Fibroblast of pulmonary artery (primary cell): ENCODE results near the gene SNRNP25.
A peak's percentile ranks its signal among the peaks of the same experiment; 100 is the strongest.

ENCODE experiments used
- DNase-seq: peaks from one replicate; pipeline ENCODE4 v3.0.0-alpha.2; 2010; ENCODE audit warnings: low read depth
- H3K4me3 ChIP-seq: replicated peaks from 2 replicates; pipeline ENCODE4 v1.5.1; 2011; ENCODE audit warnings: low read depth, mild to moderate bottlenecking, control low read depth, low read length, moderate library complexity
- CTCF ChIP-seq: IDR thresholded peaks from 2 replicates; pipeline ENCODE4 v1.5.1; 2011; ENCODE audit warnings: mild to moderate bottlenecking, control low read depth, low read length, inconsistent platforms; ENCODE audit errors: missing control alignments

Gene SNRNP25

DNA sequence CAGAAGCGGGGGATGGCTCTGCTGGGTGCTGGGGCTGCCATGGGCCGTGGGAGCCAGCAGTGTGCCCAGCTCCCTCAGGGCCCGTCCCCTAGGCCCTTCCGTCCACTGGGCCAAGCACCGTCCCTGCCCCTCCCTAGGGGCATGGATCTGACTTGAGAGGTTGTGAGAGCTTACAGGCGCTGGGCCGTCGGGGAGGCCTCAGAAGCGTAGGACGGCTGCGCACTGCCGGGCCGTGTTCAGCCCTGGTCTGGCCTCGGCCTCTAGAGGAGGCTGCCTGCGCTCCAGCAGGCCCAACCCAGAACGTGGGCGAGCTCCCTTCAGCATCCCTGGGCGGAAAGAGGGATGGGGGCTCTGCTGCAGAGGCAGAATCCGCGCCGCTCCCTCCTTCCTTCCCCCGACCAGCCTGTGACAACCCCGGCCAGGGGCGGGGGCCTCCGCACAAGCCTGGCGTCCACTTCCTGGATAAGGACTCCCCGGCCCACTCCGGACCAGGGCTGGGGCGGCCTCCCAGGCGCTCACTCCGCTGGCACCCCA lies 23.7 kb downstream of the SNRNP25 start:
- peak; percentile 81 for DNase-seq

DNA sequence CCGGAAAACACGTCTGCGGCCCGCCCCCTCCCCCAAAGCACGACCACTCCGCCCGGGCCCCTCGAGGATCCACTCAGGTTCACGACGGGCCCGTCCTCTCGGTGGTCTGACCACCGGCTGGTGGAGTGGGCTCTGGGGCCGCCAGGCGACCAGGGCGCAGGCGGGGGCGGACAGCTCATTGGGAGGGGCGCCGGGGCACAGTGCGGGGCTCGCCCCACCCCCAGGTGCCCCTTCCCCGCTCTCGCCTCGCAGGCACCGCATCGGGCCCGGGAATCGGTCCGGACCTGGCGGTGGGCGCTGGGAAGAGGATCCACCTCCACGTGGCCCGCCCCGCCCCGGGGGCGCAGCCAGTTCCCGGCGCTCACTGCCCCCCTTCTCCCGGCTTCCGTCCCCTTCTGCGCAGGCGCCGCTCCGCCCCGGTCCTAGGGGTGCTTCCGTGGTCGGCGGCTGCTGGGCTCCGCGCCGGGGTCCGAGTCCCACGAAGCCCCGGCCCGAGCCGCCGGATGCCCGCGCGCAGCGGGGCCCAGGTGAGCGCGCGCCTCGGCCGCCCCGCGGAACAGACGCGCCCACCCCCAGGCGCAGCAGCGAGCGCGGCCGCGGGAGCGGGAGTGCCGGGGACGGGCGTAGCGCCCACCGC lies 24.3 kb downstream of the SNRNP25 start, which contains the start of gene MPG:
Gene MPG (plus strand): TSS at position 419 of the 637 bp plus-strand sequence. CDS start 85 bp downstream, at position 504.
- H3K4me3 ChIP-seq = peak within 1 kb of the TSS; percentile 67
- no peak for TF ChIP-seq CTCF
- peak; percentile 77 for DNase-seq

More for the DNA sequence above, 23.7 kb downstream of the SNRNP25 start:
- TF ChIP-seq CTCF = no peak
- peak overlapping the region; percentile 67 for H3K4me3 ChIP-seq

- TF ChIP-seq CTCF = no peak
- peak overlapping the region; percentile 67 for H3K4me3 ChIP-seq
- peak; percentile 63 for DNase-seq
Measured at GRCh38 chr16:78444-79150, 25.0 kb downstream of the SNRNP25 start.

- peak; percentile 49 for DNase-seq
- no peak for TF ChIP-seq CTCF
- peak overlapping the region; percentile 67 for H3K4me3 ChIP-seq
Measured at GRCh38 chr16:79151-80054, 25.8 kb downstream of the SNRNP25 start.

- DNase-seq = no peak
- H3K4me3 ChIP-seq = no peak overlapping the region
- TF ChIP-seq CTCF = no peak
Measured at GRCh38 chr16:83060-83603, 29.5 kb downstream of the SNRNP25 start.
